ENCODE results near the gene NBL1.

NBL1 gene

GRCh38 chr1:19703280-19703679 lies 59.2 kb downstream of the NBL1 start:
- DNase-seq (ENCODE audit: low read depth), result no peak

- DNase-seq (ENCODE audit: low read depth), result peak; percentile 55
Measured at GRCh38 chr1:19704247-19705113, 60.4 kb downstream of the NBL1 start.

GRCh38 chr1:19705464-19705863 lies 61.4 kb downstream of the NBL1 start:
- DNase-seq (ENCODE audit: low read depth), result no peak

- DNase-seq (ENCODE audit: low read depth), result no peak
Measured at GRCh38 chr1:19706136-19706535, 62.0 kb downstream of the NBL1 start.

Measured in T follicular helper cell (primary cell).